H1 (cell line): ENCODE measurements around the gene FAM13C. TPM values are rescaled to one million over a fixed set of nuclear protein-coding genes. Genes with fewer than 3 reads are reported as not detected.

ENCODE experiments used
- CTCF ChIA-PET: fragments of 300-600 bp; sonication (Branson Sonifier 250); formaldehyde crosslinking; loops from one replicate; lab custom pipeline; 2021; ENCODE audit not compliant: partially characterized antibody; lab: Charles Lee
- POLR2A ChIA-PET: fragments of 300-600 bp; sonication (Branson Sonifier 250); formaldehyde crosslinking; loops from one replicate; lab custom pipeline; 2021; ENCODE audit warnings: inconsistent platforms; ENCODE audit not compliant: partially characterized antibody; lab: Charles Lee
- DNase-seq, 2 experiments: peaks; one replicate each; pipeline versions ENCODE4 v3.0.0 to v3.0.0-alpha.2; 2010 to 2022; ENCODE audit warnings: low spot score in 2 of 2, low read depth in 1 of 2, mixed read lengths in 1 of 2
- FAIRE-seq: peaks from 2 replicates; lab custom pipeline; 2011; peaks lifted over from hg19 to GRCh38; lab: Jason Lieb, UNC
- H2AFZ ChIP-seq: 2 replicates; pipeline ENCODE4 v1.8.1; 2012; ENCODE audit warnings: low read length, inconsistent platforms
- H2AK5ac ChIP-seq: 2 replicates; pipeline ENCODE4 v1.6.1; 2013; ENCODE audit warnings: low read depth, low read length
- H2BK120ac ChIP-seq: replicated peaks from 2 replicates; pipeline ENCODE3; 2013; ENCODE audit warnings: low read depth, low read length, inconsistent platforms
- H2BK12ac ChIP-seq: 2 replicates; pipeline ENCODE4 v1.6.1; 2013; ENCODE audit warnings: low read depth, low read length
- H2BK15ac ChIP-seq: 2 replicates; pipeline ENCODE4 v1.6.1; 2013; ENCODE audit warnings: low read length
- H2BK20ac ChIP-seq: 2 replicates; pipeline ENCODE4 v1.6.1; 2013; ENCODE audit warnings: low read length
- H2BK5ac ChIP-seq: 2 replicates; pipeline ENCODE4 v1.6.1; 2013; ENCODE audit warnings: low read depth, low read length
- H3K14ac ChIP-seq: 2 replicates; pipeline ENCODE4 v1.6.1; 2013; ENCODE audit warnings: inconsistent platforms; ENCODE audit not compliant: insufficient read length
- H3K18ac ChIP-seq: 2 replicates; pipeline ENCODE4 v1.6.1; 2013; ENCODE audit warnings: low read length; ENCODE audit errors: extremely low read depth
- H3K23ac ChIP-seq: 2 replicates; pipeline ENCODE4 v1.6.1; 2013; ENCODE audit warnings: inconsistent platforms; ENCODE audit not compliant: insufficient read length
- H3K23me2 ChIP-seq: 2 replicates; pipeline ENCODE4 v1.6.1; 2013; ENCODE audit warnings: low read depth, low read length
- H3K27ac ChIP-seq: 2 replicates; pipeline ENCODE4 v1.6.1; 2011; ENCODE audit warnings: low read depth, low read length, inconsistent platforms
- H3K27me3 ChIP-seq, 4 experiments: replicated peaks in 1 of 4; 1 replicate in 1 of 4; 2 replicates in 3 of 4; pipeline versions ENCODE4 v1.6.1 to v1.8.1; 2011 to 2013; ENCODE audit warnings: low read length in 3 of 4, mild to moderate bottlenecking in 3 of 4, inconsistent platforms in 2 of 4, mixed read lengths in 2 of 4, moderate library complexity in 1 of 4; ENCODE audit not compliant: control insufficient read depth in 3 of 4, insufficient read depth in 3 of 4; ENCODE audit errors: extremely low read depth in 1 of 4
- H3K36me3 ChIP-seq, 4 experiments: 2 replicates each; pipeline versions ENCODE4 v1.6.1 to v1.8.1; 2011 to 2013; ENCODE audit warnings: mild to moderate bottlenecking in 4 of 4, low read length in 3 of 4, moderate library complexity in 2 of 4, control low read depth in 1 of 4, inconsistent platforms in 1 of 4; ENCODE audit not compliant: insufficient read depth in 4 of 4, control insufficient read depth in 2 of 4
- H3K4ac ChIP-seq: replicated peaks from 2 replicates; pipeline ENCODE3; 2013; ENCODE audit warnings: low read length, low read depth, mixed read lengths, inconsistent platforms; ENCODE audit not compliant: insufficient read length
- H3K4me1 ChIP-seq, 4 experiments: replicated peaks in 1 of 4; 1 replicate in 1 of 4; 2 replicates in 3 of 4; pipeline versions ENCODE4 v1.6.1 to v1.8.1; 2011 to 2013; ENCODE audit warnings: low read length in 3 of 4, inconsistent platforms in 2 of 4, mixed read lengths in 1 of 4; ENCODE audit not compliant: insufficient read depth in 4 of 4, control insufficient read depth in 3 of 4
- H3K4me2 ChIP-seq, 2 experiments: 2 replicates each; pipeline versions ENCODE4 v1.6.1 to v1.8.1; 2011 to 2013; ENCODE audit warnings: low read depth in 2 of 2, low read length in 2 of 2, control low read depth in 1 of 2, inconsistent platforms in 1 of 2, mild to moderate bottlenecking in 1 of 2; ENCODE audit not compliant: insufficient read depth in 1 of 2
- H3K4me3 ChIP-seq, 4 experiments: fragments of 200-600, 300-600 bp in 1 of 4; sonication (generic), shearing (Covaris generic), sonication (Bioruptor Twin) in 1 of 4; 2 replicates each; pipeline versions ENCODE4 v1.5.1 to v1.8.1; 2011 to 2016; ENCODE audit warnings: low read length in 4 of 4, low read depth in 3 of 4, control low read depth in 2 of 4, inconsistent platforms in 2 of 4, mild to moderate bottlenecking in 2 of 4, mixed read lengths in 1 of 4, moderate library complexity in 1 of 4; ENCODE audit not compliant: insufficient read depth in 2 of 4; ENCODE audit errors: extremely low read depth in 1 of 4
- H3K56ac ChIP-seq: replicated peaks from 2 replicates; pipeline ENCODE3; 2013; ENCODE audit warnings: low read depth, mild to moderate bottlenecking, mixed read lengths, low read length, inconsistent platforms; ENCODE audit not compliant: insufficient read length
- H3K79me1 ChIP-seq: 2 replicates; pipeline ENCODE4 v1.6.1; 2013; ENCODE audit warnings: low read depth, low read length, control low read depth
- H3K79me2 ChIP-seq, 2 experiments: 2 replicates each; pipeline versions ENCODE4 v1.6.1 to v1.8.1; 2012 to 2013; ENCODE audit warnings: low read length in 2 of 2, mild to moderate bottlenecking in 2 of 2, inconsistent platforms in 1 of 2; ENCODE audit not compliant: insufficient read depth in 2 of 2, control insufficient read depth in 1 of 2
- H3K9ac ChIP-seq, 4 experiments: replicated peaks in 1 of 4; 1 replicate in 1 of 4; 2 replicates in 3 of 4; pipeline versions ENCODE4 v1.6.1 to v1.8.1; 2011 to 2013; ENCODE audit warnings: low read depth in 3 of 4, low read length in 3 of 4, control low read depth in 2 of 4, mild to moderate bottlenecking in 2 of 4, moderate library complexity in 2 of 4, inconsistent platforms in 1 of 4; ENCODE audit errors: extremely low read depth in 1 of 4
- H3K9me3 ChIP-seq, 2 experiments: 2 replicates each; pipeline versions ENCODE4 v1.6.1 to v1.8.1; 2012 to 2013; ENCODE audit warnings: mild to moderate bottlenecking in 2 of 2, moderate library complexity in 2 of 2, control low read depth in 1 of 2, inconsistent platforms in 1 of 2, low read depth in 1 of 2, low read length in 1 of 2, mixed read lengths in 1 of 2; ENCODE audit not compliant: insufficient read depth in 2 of 2
- H4K20me1 ChIP-seq, 2 experiments: replicated peaks in 1 of 2; 2 replicates each; pipeline versions ENCODE3 to v1.8.1; 2011 to 2013; ENCODE audit warnings: inconsistent platforms in 2 of 2, low read length in 2 of 2, mild to moderate bottlenecking in 1 of 2; ENCODE audit not compliant: insufficient read depth in 2 of 2, control insufficient read depth in 1 of 2
- H4K5ac ChIP-seq: 2 replicates; pipeline ENCODE4 v1.6.1; 2013; ENCODE audit warnings: low read length, low read depth, mixed read lengths, inconsistent platforms; ENCODE audit not compliant: insufficient read length
- H4K8ac ChIP-seq: 2 replicates; pipeline ENCODE4 v1.8.0; 2013; ENCODE audit warnings: mild to moderate bottlenecking, moderate library complexity, low read length, inconsistent platforms; ENCODE audit not compliant: insufficient read depth; ENCODE audit errors: extremely low read depth
- H4K91ac ChIP-seq: replicated peaks from 2 replicates; pipeline ENCODE3; 2013; ENCODE audit warnings: low read length, mixed read lengths, inconsistent platforms; ENCODE audit not compliant: insufficient read length
- GABPA ChIP-seq: IDR thresholded peaks from 2 replicates; pipeline ENCODE4 v1.6.1; 2011; ENCODE audit warnings: mild to moderate bottlenecking, low read length, moderate library complexity, borderline replicate concordance; ENCODE audit not compliant: insufficient read depth
- NANOG ChIP-seq: IDR thresholded peaks from 2 replicates; pipeline ENCODE4 v1.6.1; 2011; ENCODE audit warnings: low read length, low read depth, mild to moderate bottlenecking, inconsistent platforms; ENCODE audit not compliant: insufficient read depth, poor library complexity, severe bottlenecking
- RXRA ChIP-seq: IDR thresholded peaks from 2 replicates; pipeline ENCODE4 v1.6.1; 2011; ENCODE audit warnings: low read depth, mild to moderate bottlenecking, low read length, moderate library complexity; ENCODE audit not compliant: insufficient read depth
- SRF ChIP-seq: IDR thresholded peaks from 2 replicates; pipeline ENCODE4 v1.6.1; 2011; ENCODE audit warnings: mild to moderate bottlenecking, low read depth, low read length, moderate library complexity
- WGBS, 2 experiments: shearing (Covaris generic) in 1 of 2; methylation state at CpG; one replicate each; pipeline versions ENCODE4 v1.1.6 to v1.1.7; 2013 to 2015; ENCODE audit warnings: low lambda C conversion rate in 2 of 2, mixed read lengths in 2 of 2, inconsistent platforms in 1 of 2, low coverage in 1 of 2, missing lambda C conversion rate in 1 of 2; ENCODE audit not compliant: insufficient replicate concordance in 2 of 2, insufficient coverage in 1 of 2, insufficient read length in 1 of 2; ENCODE audit errors: extremely low coverage in 1 of 2, missing lambda C conversion rate in 1 of 2; 5-methylcytosine and 5-hydroxymethylcytosine counted together
- polyA plus RNA-seq, 7 experiments: library from polyadenylated mRNA; depleted of rRNA in 3 of 7; stranded (reverse) in 5 of 7; unstranded in 2 of 7; fragments of >200 nt in 5 of 7; fragments of 200-250 nt in 2 of 7; gene quantifications; 1 replicate in 5 of 7; 2 replicates in 1 of 7; 4 replicates in 1 of 7; pipeline versions ENCODE4 v1.2.1 to v1.2.3, GENCODE V29; 2011 to 2013; ENCODE audit warnings: missing spikeins in 2 of 7, mixed read lengths in 2 of 7
- total RNA-seq: library from RNA; stranded (reverse); fragmentation: NEBNext Ultra II Directional; extraction: Animal tissue kit (Norgen Biotek cat#: 25700); gene quantifications from 2 replicates; pipeline ENCODE4 v1.2.1, GENCODE V29; 2021

FAM13C gene
- total and polyA plus RNA-seq, 2 of the 8 experiments (the other 6 are each of a cell fraction or from before 2014, with no cell fraction given) = 0.56 to 0.62 TPM

GRCh38 chr10:59243611-59244195 lies 118.6 kb downstream of the FAM13C start:
- no peak overlapping the region for H2BK20ac ChIP-seq
- no peak for FAIRE-seq
- no peak for TF ChIP-seq NANOG
- TF ChIP-seq RXRA = no peak
- no peak for TF ChIP-seq SRF
- no peak for TF ChIP-seq GABPA

More at GRCh38 chr10:59243611-59244195, 118.6 kb downstream of the FAM13C start:
- H3K9ac ChIP-seq = no peak overlapping the region
- no peak overlapping the region for H2BK12ac ChIP-seq
- H2BK15ac ChIP-seq = no peak overlapping the region
- H3K79me1 ChIP-seq = no peaks in the 10 kb centered on the region
- H2AFZ ChIP-seq = no peak overlapping the region
- H3K4ac ChIP-seq = no peak overlapping the region
- H3K79me2 ChIP-seq = no peaks in the 10 kb centered on the region
- H2AK5ac ChIP-seq = no peak overlapping the region
- no peak overlapping the region for H2BK120ac ChIP-seq
- no peak overlapping the region for H2BK5ac ChIP-seq
- no peaks in the 10 kb centered on the region for H4K20me1 ChIP-seq
- no peak for DNase-seq
- H3K27ac ChIP-seq = no peak overlapping the region
- CTCF ChIA-PET = interaction anchor here (1.1 to 1.6 kb wide), 6 partner anchors 8 to 379 kb away, joined by 3 to 8 read pairs (median 3); no protein-coding TSS in a partner anchor
- no peak overlapping the region for H3K56ac ChIP-seq
- no peaks in the 10 kb centered on the region for H3K9me3 ChIP-seq
- 94% methylated on average over 2 of the region's 2 CpGs; no CpG with 5 or more reads in 1 of the 2 experiments for WGBS, 2 experiments
- no peaks in the 10 kb centered on the region for H3K27me3 ChIP-seq
- no peak overlapping the region for H3K18ac ChIP-seq
- H4K8ac ChIP-seq = no peak overlapping the region
- no peak overlapping the region for H4K91ac ChIP-seq
- H3K36me3 ChIP-seq = no peaks in the 10 kb centered on the region
- no peaks in the 10 kb centered on the region for H3K23me2 ChIP-seq
- H3K4me2 ChIP-seq = no peak overlapping the region
- H3K23ac ChIP-seq = no peak overlapping the region
- H3K4me1 ChIP-seq = no peaks in the 10 kb centered on the region
- H3K14ac ChIP-seq = no peak overlapping the region
- POLR2A ChIA-PET = no interaction called here
- H4K5ac ChIP-seq = no peak overlapping the region
- no peak overlapping the region for H3K4me3 ChIP-seq
